Spleen (tissue), 11 donors: ENCODE measurements around the gene CLDN18. TPM values are rescaled to one million over a fixed set of nuclear protein-coding genes. Genes with fewer than 3 reads are reported as not detected.

Source experiments
- DNase-seq: peaks from one replicate; pipeline ENCODE4 v3.0.0-alpha.2; 2020
- H3K27ac ChIP-seq, 8 donors: fragments of 200-600 bp; sonication (generic) in 7 of 8; 1 replicate in 4 of 8; 2 replicates in 4 of 8; pipeline versions ENCODE4 v1.5.0 to v1.8.0; 2016 to 2021; ENCODE audit warnings: inconsistent platforms in 4 of 8, mild to moderate bottlenecking in 4 of 8, moderate library complexity in 1 of 8
- H3K27me3 ChIP-seq, 7 donors: fragments of 200-600 bp; sonication (generic) in 6 of 7; replicated peaks in 1 of 7; 1 replicate in 4 of 7; 2 replicates in 3 of 7; pipeline versions ENCODE4 v1.5.0 to v1.8.0; 2016 to 2021; ENCODE audit warnings: inconsistent platforms in 3 of 7, mild to moderate bottlenecking in 1 of 7
- H3K36me3 ChIP-seq, 6 donors: fragments of 200-600 bp; sonication (generic) in 5 of 6; 1 replicate in 4 of 6; 2 replicates in 2 of 6; pipeline versions ENCODE4 v1.5.0 to v1.8.0; 2016 to 2021; ENCODE audit warnings: inconsistent platforms in 2 of 6
- H3K4me1 ChIP-seq, 6 donors: fragments of 200-600 bp; sonication (generic) in 5 of 6; 1 replicate in 3 of 6; 2 replicates in 3 of 6; pipeline versions ENCODE4 v1.5.0 to v1.8.0; 2016 to 2021; ENCODE audit warnings: inconsistent platforms in 3 of 6
- H3K4me3 ChIP-seq, 8 donors: fragments of 200-600 bp; sonication (generic) in 7 of 8; 1 replicate in 4 of 8; 2 replicates in 4 of 8; pipeline versions ENCODE4 v1.5.0 to v1.8.0; 2016 to 2021; ENCODE audit warnings: inconsistent platforms in 4 of 8, mild to moderate bottlenecking in 4 of 8, moderate library complexity in 2 of 8
- H3K9me3 ChIP-seq, 8 donors: fragments of 200-600 bp; sonication (generic) in 7 of 8; 1 replicate in 4 of 8; 2 replicates in 4 of 8; pipeline versions ENCODE4 v1.5.0 to v1.8.0; 2016 to 2021; ENCODE audit warnings: inconsistent platforms in 4 of 8
- CTCF ChIP-seq, 11 experiments: fragments of 200-600 bp in 7 of 11; fragments of 450-650 bp in 4 of 11; sonication (generic) in 4 of 11; IDR thresholded peaks in 8 of 11; conservative IDR thresholded peaks in 3 of 11; 1 replicate in 7 of 11; 2 replicates in 4 of 11; pipeline versions ENCODE4 v1.4.0 to v1.8.0; 2016 to 2021; ENCODE audit warnings: antibody characterized with exemption in 11 of 11, inconsistent platforms in 4 of 11, mild to moderate bottlenecking in 1 of 11
- POLR2A ChIP-seq, 3 donors: fragments of 450-650 bp; IDR thresholded peaks; one replicate each; pipeline ENCODE4 v1.5.1; 2017; ENCODE audit warnings: antibody characterized with exemption in 3 of 3, mild to moderate bottlenecking in 1 of 3
- POLR2AphosphoS5 ChIP-seq, 3 donors: sonication (generic); formaldehyde crosslinking; IDR thresholded peaks; one replicate each; pipeline ENCODE4 v1.5.1; 2017; ENCODE audit warnings: antibody characterized with exemption in 3 of 3
- WGBS, 5 donors: extraction: QIAGEN DNeasy Blood & Tissue Kit in 3 of 5; methylation state at CpG; one replicate each; pipeline versions ENCODE4 v1.1.5 to v1.1.7; 2013 to 2018; 5-methylcytosine and 5-hydroxymethylcytosine counted together
- intact Hi-C: fragments of 100-400 bp; cut with DNase I; formaldehyde crosslinking; loops from one replicate; pipeline ENCODE4 v1.15.0; 2023; ENCODE audit warnings: low total_unique reads
- polyA plus RNA-seq, 3 donors: library from polyadenylated mRNA; stranded (reverse); fragments of 200-250 nt; gene quantifications; one replicate each; pipeline ENCODE4 v1.2.1, GENCODE V29; 2013
- total RNA-seq, 7 donors: library from RNA; depleted of rRNA in 3 of 7; stranded (reverse); fragments of >200 nt in 3 of 7; fragmentation: NEBNext Ultra II Directional in 4 of 7; extraction: Animal tissue kit (Norgen Biotek cat#: 25700) in 4 of 7; gene quantifications; one replicate each; pipeline versions ENCODE4 v1.1.0 to v1.2.1, GENCODE V29; 2016 to 2021
- donor health status: healthy with polysubstance abuse.
- donor health status: DM: no; HTN: no; CAD: no; lungs with moderate emphysema.
- donor health status: DM: no; HTN: no; CAD: no.
- donor health status: Bipolar disorder and iron deficiency.
- donor health status: healthy.
- donor health status: DM: no; HTN: no; CAD: no.
- donor health status: DM: yes; HTN: yes; CAD: no.

The CLDN18 gene
- total and polyA plus RNA-seq, 10 donors, result not detected

GRCh38 chr3:138019281-138020069, 9.5 kb downstream of the CLDN18 start:
- no peak for DNase-seq
- 84 to 92% (median 87%) methylated on average over 3 of the region's 3 CpGs for WGBS, 5 donors
- H3K27me3 ChIP-seq, result no peaks in the 10 kb centered on the region
- H3K4me1 ChIP-seq, result no peaks in the 10 kb centered on the region
- intact Hi-C loops, result no loop called here
- H3K9me3 ChIP-seq, result no peaks in the 10 kb centered on the region
- TF ChIP-seq POLR2AphosphoS5 (IDR thresholded peaks at IDR 0.05), result no peak
- TF ChIP-seq CTCF (IDR thresholded peaks at IDR 0.05 in 8 of 11, conservative IDR thresholded peaks at IDR 0.05 in 3 of 11), result no peak
- no peak for TF ChIP-seq POLR2A (IDR thresholded peaks at IDR 0.05)
- no peak overlapping the region for H3K27ac ChIP-seq
- H3K36me3 ChIP-seq, result peaks cover 0 to 49% (median 0%) of the 10 kb centered on the region in 6 donors
- H3K4me3 ChIP-seq, result no peak overlapping the region

- TF ChIP-seq CTCF (IDR thresholded peaks at IDR 0.05 in 8 of 11, conservative IDR thresholded peaks at IDR 0.05 in 3 of 11), result no peak
- no peak for TF ChIP-seq POLR2A (IDR thresholded peaks at IDR 0.05)
- TF ChIP-seq POLR2AphosphoS5 (IDR thresholded peaks at IDR 0.05), result no peak
- Histone ChIP-seq H3K27ac (no peak overlapping the region), H3K36me3 (peaks cover 0 to 89% (median 0%) of the 10 kb centered on the region in 6 donors), H3K4me1 (no peaks in the 10 kb centered on the region), H3K9me3 (no peaks in the 10 kb centered on the region), H3K4me3 (no peak overlapping the region), H3K27me3 (no peaks in the 10 kb centered on the region)
- WGBS, 5 donors, result 84 to 94% (median 94%) methylated on average over 4 of the region's 4 CpGs
- no peak for DNase-seq
- intact Hi-C loops, result no loop called here
Measured at GRCh38 chr3:138023754-138024153, 13.8 kb downstream of the CLDN18 start.

- H3K4me3 ChIP-seq, result no peak overlapping the region
- H3K27ac ChIP-seq, result no peak overlapping the region
- no peaks in the 10 kb centered on the region for H3K9me3 ChIP-seq
- H3K27me3 ChIP-seq, result no peaks in the 10 kb centered on the region
- no peak for TF ChIP-seq POLR2A (IDR thresholded peaks at IDR 0.05)
- TF ChIP-seq CTCF (IDR thresholded peaks at IDR 0.05 in 8 of 11, conservative IDR thresholded peaks at IDR 0.05 in 3 of 11), result no peak
- TF ChIP-seq POLR2AphosphoS5 (IDR thresholded peaks at IDR 0.05), result no peak
- H3K36me3 ChIP-seq, result peaks cover 0 to 89% (median 0%) of the 10 kb centered on the region in 6 donors
- intact Hi-C loops, result no loop called here
- H3K4me1 ChIP-seq, result no peaks in the 10 kb centered on the region
- DNase-seq, result no peak
Measured at GRCh38 chr3:138025553-138025952, 15.6 kb downstream of the CLDN18 start.

GRCh38 chr3:138027821-138028220, 17.9 kb downstream of the CLDN18 start:
- Histone ChIP-seq H3K27ac (no peak overlapping the region), H3K4me3 (no peak overlapping the region), H3K27me3 (no peaks in the 10 kb centered on the region), H3K4me1 (no peaks in the 10 kb centered on the region), H3K36me3 (peaks cover 0 to 77% (median 0%) of the 10 kb centered on the region in 6 donors), H3K9me3 (no peaks in the 10 kb centered on the region)
- WGBS, 5 donors, result 87 to 98% (median 97%) methylated on average over 5 of the region's 5 CpGs
- TF ChIP-seq CTCF (IDR thresholded peaks at IDR 0.05 in 8 of 11, conservative IDR thresholded peaks at IDR 0.05 in 3 of 11) (no peak), POLR2A (IDR thresholded peaks at IDR 0.05) (no peak), POLR2AphosphoS5 (IDR thresholded peaks at IDR 0.05) (no peak)
- intact Hi-C loops, result no loop called here
- DNase-seq, result no peak
